ENCODE results near the gene CAPN8. TPM values are rescaled to one million over a fixed set of nuclear protein-coding genes. Genes with fewer than 3 reads are reported as not detected.

The CAPN8 gene
- total RNA-seq, 1 donor from 2014 or later: not detected

DNA sequence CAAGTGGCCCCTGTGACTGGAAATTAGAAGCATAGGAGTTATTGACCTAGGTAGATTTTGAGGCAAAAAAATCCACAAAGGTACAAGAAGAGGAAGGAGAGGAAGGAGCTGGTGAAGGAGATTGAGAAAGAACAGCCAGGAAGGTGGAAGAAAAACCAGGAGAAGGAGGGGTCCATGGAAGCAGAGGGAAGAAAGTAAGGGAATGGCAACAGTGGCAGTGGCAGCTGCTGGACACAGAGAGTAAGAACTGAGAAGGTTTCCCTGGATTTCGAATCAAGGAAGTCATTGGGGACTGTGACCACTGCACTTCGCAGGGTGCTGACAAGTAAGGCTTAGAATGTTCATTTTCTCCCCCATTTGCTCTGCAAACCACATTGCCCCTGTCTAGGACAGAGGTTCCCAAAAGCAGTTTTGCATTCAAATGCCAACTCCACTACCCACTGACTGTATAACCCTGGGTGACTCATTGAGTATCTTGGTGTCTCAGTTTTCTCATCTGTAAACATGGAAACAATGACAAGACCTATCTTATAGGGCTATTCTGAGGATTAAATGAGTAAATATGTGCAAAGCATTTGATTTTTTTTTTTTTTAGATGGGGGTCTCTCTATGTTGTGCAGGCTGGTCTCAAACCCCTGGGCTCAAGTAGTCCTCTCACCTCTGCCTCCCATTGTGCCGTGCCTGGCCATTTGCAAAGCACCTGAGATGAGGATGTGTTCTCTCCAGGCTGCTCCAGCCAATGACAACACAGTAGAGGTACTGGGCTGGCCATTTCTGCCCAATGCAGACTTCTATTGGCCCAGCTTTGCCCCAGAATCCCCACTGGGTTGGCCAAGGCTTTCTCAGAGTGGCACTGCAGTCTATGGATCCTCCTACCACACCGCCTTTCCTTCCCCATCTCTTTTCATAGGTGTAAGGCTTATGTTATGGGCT is 37.5 kb upstream of the CAPN8 start:
- DNase-seq (ENCODE audit: low spot score): no peak

DNA sequence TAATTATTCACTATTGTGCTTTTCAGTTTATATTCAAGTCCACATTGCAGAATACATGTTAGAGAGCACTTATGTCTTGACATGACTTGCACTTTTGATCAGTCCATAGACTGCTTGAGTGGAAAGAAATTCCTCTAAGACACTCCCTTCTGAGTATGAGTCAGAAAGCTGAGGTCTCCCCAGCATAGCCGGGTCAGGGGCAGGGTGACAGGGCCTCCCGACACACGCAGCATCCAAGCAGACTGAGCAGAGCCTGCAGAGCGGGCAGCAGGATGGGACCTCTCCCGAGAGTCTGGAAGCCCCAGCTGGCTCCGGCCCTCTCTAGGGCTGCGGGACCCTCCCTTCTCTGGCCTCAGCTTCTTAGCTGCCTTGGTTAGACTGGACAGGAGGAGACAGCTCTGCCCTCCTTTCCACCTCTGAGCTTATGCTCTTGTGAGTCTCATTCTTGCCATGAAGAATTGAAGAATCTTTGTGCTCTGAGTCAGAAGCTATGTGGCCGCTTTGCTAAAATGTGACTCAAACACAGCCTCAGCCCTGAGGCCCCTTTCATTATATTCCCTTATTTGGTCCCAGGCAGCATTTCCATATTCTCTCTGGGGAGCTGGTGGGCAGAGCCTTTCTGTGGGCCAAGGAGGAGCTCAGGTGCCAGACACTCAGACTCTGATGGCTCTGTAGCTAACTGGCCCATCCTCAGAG is 35.6 kb upstream of the CAPN8 start:
- no peak for DNase-seq (ENCODE audit: low spot score)

DNA sequence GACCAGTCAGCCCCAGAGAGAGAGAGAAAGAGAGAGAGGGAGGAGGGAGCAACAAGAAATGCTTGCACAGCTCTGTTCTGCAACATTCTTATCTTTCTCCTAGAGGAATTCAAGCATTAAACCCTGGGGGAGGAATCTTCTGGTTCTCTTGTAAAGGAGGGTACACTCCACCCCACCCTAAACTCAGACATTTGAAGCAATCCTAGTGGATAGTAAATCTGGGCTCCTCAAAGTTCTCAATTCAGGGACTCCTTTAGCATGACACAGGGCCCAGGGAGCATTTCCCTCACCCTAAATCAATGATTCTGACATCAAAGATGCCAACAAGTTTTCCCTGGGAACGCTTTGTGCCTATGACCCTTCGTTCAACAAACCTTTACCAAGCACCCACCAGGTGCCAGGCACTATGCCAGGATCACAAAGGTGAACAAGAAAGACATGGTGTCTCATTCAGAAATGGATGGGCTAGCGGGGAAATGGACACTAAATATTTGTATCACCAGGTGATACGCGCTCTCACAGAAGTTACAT is 35.0 kb upstream of the CAPN8 start:
- no peak for DNase-seq (ENCODE audit: low spot score)

DNA sequence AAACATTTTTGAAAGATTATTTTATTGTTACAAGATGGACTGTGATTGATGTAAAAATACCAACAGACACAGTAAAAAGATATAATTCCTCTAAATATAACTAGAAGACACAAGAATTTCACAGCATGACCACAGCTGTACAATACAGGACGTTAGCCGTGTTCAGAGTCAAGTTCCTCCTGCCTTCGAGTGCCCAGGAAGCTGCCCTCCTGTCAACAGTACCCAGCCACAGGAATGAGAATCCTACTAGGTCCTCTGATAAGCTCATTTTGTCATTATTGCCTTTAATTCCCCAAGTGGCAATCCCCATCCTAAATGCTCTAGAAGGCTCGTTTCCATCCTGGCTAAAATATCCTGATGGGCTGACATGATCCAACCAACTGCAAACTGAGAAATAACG is 30.4 kb upstream of the CAPN8 start:
- no peak for DNase-seq (ENCODE audit: low spot score)

DNA sequence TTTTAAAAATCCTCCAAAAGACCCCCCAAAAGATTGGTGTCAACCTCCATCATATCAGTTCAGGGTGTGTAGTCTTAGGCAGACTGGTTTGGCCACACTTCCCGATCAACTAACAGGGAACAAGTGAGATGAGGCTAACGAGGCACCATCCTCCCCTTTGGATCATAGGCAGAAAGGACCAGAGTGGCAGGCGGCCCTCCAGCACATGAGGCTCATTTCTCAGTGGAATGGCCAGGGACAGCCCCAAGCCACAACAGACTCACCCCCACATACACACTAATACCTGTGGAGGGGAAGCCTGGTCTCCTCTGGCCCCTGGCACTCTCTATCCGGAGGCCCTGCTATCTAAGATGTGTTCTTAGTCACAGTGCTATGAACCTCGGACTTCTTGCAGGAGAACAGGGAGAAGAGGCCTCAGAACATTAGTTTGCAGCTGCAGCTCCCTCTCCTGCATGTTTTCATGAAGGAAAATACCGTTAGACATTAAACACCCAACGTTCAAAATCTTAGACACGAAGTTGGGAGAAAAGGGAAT is 29.6 kb upstream of the CAPN8 start:
- no peak for DNase-seq (ENCODE audit: low spot score)

DNA sequence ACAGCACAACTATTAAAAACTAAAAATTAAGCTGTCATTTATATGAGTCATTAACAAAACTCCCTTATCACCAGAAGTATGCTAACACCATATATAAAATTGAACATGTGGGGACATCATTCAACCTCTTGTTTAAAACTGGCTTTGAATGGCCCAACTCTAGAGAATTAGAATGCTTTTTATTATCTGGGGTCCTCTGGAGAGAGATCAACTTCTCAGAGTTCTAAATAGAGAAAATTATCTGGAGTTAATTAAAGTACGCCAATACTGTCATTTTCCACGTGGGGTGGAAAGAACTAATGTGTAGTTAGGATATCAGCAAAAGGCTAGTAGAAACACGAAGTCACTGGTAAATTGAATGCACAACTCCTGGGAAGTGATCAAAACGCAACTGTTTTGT is 25.6 kb upstream of the CAPN8 start:
- no peak for DNase-seq (ENCODE audit: low spot score)

DNA sequence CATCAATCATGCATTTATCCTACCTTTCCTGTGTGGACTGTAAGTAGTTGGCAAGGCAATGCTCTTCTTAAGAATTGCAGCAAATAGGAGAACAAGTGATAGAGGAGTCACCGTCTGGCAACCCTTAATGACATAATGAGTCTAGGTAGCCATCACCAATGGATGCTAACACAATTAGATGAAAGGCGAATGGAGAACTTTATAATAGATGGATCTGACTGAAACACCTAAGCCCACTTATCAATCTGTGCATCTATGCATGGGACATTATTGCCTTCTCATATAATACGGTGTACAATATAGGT is 18.9 kb upstream of the CAPN8 start:
- DNase-seq (ENCODE audit: low spot score): no peak

DNA sequence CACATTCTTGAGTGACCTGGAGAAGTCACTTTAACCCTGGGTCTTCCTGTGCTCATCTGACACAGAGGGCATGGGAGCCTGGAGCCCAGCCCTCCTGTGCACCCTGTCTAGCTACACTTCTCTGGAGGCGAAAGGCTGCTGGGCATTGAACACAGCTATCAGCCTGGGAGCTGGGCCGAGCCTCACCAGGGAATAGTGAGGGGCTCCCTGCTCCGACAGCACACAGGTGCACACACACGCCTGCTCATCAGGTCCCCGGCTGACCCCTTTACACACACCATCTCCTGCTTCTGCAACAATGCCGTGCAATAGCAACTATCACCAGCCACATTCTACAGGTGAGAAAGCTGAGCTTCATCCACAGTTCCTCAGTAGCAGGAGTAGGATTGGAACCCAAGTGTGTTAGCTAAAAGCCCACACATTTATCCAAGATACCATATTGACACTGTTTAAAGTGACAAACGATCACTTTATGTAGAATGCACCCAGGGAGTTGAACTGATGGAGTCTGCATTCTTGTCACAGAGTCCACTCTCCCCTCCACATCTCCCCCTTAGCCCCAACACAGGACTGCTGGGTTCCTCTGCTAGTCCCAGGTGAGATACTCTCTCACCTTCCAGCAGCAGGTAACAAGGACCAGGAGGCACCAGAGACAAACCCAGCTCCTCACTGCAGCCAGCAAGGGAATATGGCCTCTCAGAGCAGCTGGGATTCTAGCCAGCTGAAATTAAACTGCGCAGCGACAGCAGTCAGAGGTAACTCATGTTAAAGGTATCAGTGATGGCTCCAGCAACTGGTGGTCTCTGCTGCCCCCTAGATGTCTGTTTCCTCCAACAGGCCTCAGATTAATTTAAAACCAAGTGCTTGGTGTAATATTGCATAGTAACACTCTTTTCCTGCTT is 18.3 kb upstream of the CAPN8 start:
- DNase-seq (ENCODE audit: low spot score): no peak

DNA sequence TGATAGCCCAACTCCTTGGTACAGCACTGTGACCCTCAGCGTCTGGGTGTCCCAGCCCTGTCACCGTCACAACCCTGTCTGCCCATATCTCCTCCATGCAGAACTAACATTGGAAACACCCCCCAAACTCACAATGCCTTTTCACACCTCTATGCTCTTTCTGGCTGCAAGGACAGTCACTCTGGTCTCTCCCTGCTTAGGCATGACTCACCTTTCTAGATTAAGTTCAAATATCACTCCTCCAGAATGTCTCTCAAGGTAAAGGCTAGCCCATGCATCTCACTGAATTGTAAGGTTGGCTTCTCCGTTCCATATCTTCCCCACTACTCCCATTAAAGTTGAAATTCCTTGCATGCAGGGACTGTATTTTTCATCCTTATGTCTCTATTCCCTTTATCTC is 17.0 kb upstream of the CAPN8 start:
- DNase-seq (ENCODE audit: low spot score): no peak

DNA sequence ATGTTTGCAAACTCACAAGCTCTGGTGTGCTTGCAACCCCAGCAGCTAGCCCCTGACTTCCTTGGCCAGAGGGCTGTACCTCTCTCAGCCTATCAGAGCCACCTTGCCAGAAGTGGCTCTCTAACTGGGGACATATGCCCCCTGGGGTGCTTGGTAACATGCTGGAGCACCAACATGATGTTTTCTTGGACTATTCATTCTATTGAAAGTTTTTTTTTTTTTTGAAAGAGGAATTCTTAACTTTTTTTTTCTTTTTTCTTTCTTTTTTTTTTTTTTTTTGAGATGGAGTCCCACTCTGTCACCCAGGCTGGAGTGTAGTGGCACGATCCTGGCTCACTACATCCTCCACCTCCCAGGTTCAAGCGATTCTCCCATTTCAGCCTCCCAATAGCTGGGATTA is 14.7 kb upstream of the CAPN8 start:
- DNase-seq (ENCODE audit: low spot score): no peak

DNA sequence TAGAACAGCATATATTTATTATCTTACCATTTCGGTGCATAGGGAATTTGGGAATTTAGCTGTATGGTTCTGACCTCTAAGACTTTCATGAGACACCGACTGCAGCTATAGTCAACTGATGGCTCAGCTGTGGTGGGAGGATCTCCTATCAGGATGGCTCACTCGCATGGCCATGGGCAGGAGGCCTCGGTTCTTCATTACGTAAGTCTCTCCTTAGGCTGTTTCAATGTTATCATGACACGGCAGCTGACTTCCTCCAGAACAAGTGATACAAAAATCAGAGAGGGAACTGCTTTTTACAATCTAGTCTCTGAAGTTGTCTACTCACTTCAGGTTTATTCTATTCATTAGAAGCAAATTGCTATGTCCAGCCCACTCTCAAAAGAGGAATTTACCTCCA is 13.3 kb upstream of the CAPN8 start:
- no peak for DNase-seq (ENCODE audit: low spot score)

DNA sequence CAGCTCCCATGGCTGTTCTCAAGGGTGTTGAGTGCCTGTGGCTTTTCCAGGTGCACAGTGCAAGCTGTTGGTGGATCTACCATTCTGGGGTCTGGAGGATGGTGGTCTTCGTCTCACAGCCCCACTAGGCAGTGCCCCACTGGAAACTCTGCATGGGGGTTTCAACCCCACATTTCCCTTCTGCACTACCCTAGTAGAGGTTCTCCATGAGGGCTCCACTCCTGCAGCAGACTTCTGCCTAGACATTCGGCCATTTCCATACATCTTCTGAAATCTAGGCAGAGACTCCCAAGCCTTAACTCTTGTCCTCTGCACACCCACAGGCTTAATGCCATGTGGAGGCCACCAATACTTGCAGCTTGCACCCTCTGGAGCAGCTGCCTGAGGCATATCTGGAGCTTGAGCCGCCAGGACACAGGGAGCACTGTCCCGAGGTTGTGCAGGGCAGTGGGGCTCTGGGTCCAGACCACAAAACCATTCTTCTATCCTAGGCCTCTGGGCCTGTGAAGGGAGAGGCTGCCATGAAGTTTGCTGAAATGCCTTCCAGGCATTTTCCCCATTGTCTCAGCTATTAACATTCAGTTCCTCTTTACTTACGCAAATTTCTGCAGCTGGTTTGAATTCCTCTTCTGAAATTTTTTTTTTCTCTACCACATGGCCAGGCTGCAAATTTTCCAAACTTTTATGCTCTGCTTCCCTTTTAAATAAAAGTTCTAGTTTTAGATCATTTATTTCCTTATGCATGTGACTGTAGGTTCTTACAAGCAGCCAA is 8.8 kb upstream of the CAPN8 start:
- no peak for DNase-seq (ENCODE audit: low spot score)

DNA sequence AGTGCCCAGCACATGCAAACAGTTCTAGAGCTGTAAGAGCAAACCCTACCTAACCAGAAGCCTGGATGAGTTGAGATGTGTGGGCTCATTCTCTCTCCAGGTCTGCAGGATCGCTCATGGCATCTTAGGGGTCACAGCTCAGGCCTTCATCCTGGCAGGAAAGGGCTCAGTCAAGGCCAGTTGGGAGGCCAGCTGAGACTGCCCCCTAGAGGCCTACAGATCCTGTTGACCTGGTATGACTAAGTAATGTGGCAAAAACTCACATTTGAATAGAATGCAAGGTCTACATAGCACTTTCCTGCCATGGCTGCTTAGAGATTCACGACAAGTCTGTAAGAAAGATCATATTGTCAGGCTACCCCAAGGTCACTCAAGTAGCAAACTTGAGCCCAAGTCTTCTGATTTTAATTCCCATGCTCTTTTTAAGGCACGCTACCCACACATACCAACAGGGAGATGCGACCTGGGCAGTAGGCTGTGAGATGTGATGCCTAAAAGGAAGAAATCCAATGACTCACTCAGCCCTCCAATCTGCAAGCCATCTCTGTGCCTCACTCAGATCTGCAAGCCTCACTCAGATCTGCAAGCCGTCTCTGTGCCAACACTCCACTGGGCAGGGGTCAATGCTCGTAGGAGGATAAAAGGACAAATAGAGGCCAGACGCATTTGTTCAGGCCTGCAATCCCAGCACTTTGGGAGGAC is 5.1 kb upstream of the CAPN8 start:
- no peak for DNase-seq (ENCODE audit: low spot score)

DNA sequence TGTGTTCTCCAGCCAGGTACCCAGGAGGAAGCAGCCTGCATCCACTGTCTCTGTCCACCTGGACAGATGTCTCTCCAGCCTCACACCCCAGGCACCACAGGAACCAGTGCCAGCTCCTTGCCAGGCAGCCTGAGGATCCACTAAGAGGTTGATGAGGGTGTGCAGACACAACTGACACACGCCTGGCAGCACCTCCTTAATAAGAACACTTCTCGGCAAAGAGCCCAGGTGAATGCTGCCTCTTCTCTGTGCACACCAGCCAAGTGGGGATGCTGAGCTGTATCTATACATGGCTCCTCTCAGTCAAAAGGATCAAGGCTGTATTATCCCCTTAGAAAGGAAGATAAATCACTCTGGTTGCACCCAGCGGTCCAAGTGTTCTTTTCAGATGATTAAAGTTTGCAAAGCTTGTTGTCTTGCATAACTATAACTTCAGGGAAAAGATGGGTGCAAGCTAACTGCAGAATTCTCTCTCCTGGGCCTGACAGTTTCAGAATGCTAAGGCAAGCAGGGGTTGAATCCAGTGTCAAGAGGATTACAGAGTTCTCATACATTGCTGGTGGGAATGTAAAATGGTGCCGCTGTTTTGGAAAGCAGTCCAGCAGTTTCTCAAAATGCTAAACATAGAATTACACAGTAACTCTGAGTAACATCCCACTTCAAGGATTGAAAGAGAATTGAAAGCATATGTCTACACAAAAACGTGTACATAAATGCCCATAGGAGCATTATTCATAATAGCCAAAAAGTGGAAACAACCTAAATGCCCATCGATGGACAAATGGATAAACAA is 3.7 kb upstream of the CAPN8 start:
- DNase-seq (ENCODE audit: low spot score): no peak

DNA sequence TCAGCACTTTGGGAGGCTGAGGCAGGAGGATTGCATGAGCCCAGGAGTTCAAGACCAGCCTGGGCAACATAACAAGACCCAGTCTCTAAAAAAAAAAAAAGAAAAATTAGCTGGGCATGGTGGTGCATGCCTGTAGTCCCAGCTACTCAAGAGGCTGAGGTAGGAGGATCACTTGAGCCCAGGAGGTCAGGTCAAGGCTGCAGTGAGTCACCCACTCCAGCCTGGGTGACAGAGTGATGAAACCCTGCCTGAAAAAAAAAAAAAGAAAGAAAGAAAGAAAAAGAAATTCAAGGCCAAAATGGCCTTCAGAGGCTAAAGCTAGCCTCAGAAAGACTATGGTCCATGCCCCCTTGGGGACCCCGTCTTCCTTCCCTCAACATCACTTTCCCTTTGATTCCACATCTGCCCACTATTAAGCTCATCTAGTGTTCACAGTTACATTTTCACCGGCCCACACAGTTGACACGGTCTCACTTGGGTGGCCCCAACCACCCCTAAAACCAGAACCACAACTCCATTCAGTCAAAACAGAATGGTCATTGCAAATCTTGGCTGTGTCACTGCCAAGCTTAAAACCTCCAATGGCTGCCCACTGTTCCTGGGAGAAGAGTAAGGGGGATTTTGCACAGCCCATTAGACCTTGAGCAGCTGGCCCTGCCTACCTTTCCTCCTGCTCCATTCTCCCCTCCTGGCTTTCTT is 2.1 kb upstream of the CAPN8 start:
- no peak for DNase-seq (ENCODE audit: low spot score)

DNA sequence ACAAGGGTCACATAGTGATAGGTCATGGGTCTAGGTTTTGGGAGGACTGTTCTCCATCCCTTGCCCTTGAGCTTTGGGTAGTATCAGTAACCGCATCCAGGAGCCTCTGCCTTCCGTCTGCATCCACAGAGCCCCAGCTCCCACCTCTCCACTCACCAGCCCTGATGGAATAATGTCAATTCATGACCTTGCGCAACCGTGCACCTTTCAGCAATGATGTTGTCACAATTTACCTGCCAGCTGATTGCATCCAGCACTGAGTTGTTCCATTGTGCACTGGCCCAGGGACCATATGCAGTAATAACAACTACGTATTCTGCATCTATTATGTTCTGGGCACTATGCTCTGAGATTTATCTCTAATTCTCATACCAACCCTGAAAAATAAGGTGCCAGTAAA is 1.4 kb downstream of the CAPN8 start:
- DNase-seq (ENCODE audit: low spot score): no peak

DNA sequence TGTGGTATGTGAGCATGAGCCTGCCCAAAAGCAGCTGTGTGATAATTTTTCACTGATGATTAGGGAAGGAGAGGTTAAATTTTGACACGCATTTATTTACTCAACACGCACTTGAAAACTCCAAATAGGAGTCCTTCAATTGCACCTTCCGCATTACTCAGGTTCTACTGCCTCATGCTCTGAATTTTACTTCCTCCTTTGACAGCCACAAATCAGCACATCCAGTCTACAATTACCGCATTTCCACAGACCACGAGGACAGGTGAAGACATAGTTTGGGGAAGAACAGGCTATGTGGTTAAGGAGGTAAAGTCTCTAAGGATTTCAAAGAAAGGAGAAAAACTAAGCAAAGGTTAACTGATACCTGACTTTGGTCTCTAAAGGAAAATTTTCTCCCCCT is 2.6 kb downstream of the CAPN8 start:
- DNase-seq (ENCODE audit: low spot score): no peak

DNA sequence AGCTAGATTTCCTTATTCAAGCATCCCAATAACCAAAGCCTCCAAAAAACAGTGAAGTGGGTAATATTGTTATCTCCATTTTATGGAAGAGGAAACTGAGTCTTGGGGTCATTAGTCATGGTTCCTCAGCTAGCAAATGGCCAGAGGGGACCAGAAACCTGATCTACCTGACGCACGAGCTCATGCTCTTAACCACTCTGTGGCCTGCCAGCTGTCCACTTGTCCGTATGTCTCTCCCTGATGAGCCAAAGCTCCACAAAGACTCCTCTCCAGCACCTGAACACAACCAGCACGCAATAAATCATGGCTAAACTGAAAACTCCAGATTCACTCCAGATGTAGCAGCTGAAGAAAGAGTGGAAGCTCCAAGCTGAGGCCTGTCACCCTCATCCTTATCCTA is 5.8 kb downstream of the CAPN8 start:
- DNase-seq (ENCODE audit: low spot score): no peak

DNA sequence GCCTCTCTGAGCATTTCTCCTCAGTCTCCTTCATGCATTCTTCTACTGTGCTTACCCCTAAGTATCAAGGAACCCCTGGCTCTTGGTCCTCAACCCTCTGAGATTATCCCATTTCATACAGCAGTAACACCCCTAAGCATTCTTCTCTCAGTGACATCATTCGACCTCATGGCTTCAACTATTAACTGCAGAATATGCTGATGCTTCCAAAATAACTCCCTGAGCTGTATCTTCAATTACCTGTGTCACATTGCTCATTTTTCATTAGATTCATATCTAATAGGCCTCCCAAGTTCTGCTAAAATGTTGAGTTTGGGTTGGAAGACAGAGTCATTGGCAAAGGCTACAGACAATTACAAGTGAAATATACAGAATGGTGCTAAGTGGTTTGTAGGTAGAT is 7.5 kb downstream of the CAPN8 start:
- no peak for DNase-seq (ENCODE audit: low spot score)
